ENCODE data around the gene JARID2.

DNA sequence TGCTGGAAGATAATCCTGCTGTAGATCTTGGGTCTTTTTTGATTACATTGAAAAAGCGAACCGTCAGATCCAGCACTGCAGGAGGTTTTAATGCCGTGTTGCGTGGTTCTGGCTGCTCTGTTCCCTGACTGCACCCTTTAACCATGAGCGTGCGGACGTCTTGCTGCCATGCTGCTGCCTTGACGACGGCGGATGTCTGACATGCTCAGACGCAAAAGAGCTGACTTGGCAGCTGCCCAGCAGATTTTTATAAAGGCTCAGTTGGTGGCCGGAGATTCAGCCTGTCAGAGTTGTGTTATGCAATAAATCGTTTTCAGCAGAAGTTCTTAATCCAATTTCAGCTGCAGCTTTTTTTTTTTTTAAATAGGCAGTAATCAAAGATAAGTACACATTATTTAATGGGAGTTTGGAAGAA, 119.4 kb downstream of the JARID2 start:
- no peak for TF ChIP-seq POLR2A (IDR thresholded peaks at IDR 0.05)
- TF ChIP-seq, protein P1, sequence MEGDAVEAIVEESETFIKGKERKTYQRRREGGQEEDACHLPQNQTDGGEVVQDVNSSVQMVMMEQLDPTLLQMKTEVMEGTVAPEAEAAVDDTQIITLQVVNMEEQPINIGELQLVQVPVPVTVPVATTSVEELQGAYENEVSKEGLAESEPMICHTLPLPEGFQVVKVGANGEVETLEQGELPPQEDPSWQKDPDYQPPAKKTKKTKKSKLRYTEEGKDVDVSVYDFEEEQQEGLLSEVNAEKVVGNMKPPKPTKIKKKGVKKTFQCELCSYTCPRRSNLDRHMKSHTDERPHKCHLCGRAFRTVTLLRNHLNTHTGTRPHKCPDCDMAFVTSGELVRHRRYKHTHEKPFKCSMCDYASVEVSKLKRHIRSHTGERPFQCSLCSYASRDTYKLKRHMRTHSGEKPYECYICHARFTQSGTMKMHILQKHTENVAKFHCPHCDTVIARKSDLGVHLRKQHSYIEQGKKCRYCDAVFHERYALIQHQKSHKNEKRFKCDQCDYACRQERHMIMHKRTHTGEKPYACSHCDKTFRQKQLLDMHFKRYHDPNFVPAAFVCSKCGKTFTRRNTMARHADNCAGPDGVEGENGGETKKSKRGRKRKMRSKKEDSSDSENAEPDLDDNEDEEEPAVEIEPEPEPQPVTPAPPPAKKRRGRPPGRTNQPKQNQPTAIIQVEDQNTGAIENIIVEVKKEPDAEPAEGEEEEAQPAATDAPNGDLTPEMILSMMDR (IDR thresholded peaks at IDR 0.05), result no peak

Measured in heart left ventricle (tissue), 13 donors.